Erythroblast (primary cell): ENCODE results near the gene TRIM65.

Source experiments
- GATA1 ChIP-seq: IDR thresholded peaks from 2 replicates; pipeline ENCODE4 v1.6.1; 2011; ENCODE audit warnings: low read depth, mild to moderate bottlenecking, control low read depth, low read length, moderate library complexity
- POLR2A ChIP-seq: IDR thresholded peaks from 2 replicates; pipeline ENCODE4 v1.6.1; 2011; ENCODE audit warnings: mild to moderate bottlenecking, low read length

- TF ChIP-seq POLR2A (peak; percentile 81), GATA1 (peak; percentile 67)
Observed at GRCh38 chr17:75843577-75844529, 52.9 kb downstream of the TRIM65 start, which contains the start of gene UNC13D.
